Erythroblast (primary cell): ENCODE data around the gene HDAC4.

Source experiments
- GATA1 ChIP-seq: IDR thresholded peaks from 2 replicates; pipeline ENCODE4 v1.6.1; 2011; ENCODE audit warnings: low read depth, mild to moderate bottlenecking, control low read depth, low read length, moderate library complexity
- POLR2A ChIP-seq: IDR thresholded peaks from 2 replicates; pipeline ENCODE4 v1.6.1; 2011; ENCODE audit warnings: mild to moderate bottlenecking, low read length

DNA sequence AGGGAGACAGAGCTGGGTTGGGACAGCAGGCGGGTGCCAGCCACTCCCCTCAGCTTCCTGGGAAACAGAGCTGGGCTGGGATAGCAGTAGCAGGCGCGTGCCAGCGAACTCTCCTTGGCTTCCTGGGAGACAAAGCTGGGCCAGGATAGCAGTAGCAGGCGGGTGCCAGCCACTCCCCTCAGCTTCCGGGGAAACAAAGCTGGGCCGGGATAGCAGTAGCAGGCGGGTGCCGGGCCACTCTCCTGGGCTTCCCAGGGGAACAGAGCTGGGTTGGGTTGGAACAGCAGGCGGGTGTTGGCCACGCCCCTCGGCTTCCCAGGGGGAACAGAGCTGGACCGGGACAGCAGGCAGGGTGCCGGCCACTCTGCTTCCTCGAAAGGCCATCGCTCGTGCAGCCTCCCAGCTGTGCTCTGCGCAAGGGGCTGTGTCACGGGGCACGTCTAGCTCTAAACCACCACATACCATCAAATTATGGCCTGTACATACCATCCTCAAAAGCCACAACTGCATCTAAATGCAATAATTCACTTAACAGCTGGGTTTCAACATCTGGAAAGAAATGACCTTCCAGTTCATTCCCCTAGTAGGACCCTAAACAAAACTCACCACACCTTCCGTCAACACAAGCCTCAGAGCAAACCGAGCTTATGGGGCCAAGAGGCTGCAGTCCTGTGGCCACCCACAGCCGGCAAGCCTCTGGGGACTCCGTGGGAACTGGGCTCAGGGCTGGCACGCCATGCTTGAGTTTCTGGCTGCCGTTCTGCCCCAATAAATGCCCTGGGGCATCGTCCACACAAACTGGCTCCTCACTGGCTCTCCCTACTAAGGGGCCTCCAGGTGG, 324.7 kb downstream of the HDAC4 start:
- TF ChIP-seq POLR2A (no peak), GATA1 (no peak)
